KOPT-K1 (cell line): ENCODE data around the gene ANKRD20A1.
"Not testable (repeated sequence)": the region's sequence is repeated elsewhere in the genome, so short reads cannot be mapped to it uniquely, and the experiment has no call there.

Source experiments
- H3K27ac ChIP-seq: fragments of 200-600 bp; sonication (generic); 2 replicates; pipeline ENCODE4 v1.5.1; 2016; ENCODE audit warnings: antibody characterized with exemption, mild to moderate bottlenecking, low read depth, low read length; ENCODE audit not compliant: poor library complexity, severe bottlenecking
- H3K36me3 ChIP-seq: fragments of 200-600 bp; sonication (generic); 2 replicates; pipeline ENCODE4 v1.5.1; 2017; ENCODE audit warnings: antibody characterized with exemption, mild to moderate bottlenecking, low read length, moderate library complexity; ENCODE audit not compliant: insufficient read depth
- H3K9me3 ChIP-seq: fragments of 200-600 bp; sonication (generic); 2 replicates; pipeline ENCODE4 v1.5.1; 2017; ENCODE audit warnings: antibody characterized with exemption, low read length, mild to moderate bottlenecking; ENCODE audit not compliant: insufficient read depth, poor library complexity, severe bottlenecking

ANKRD20A1 gene

DNA sequence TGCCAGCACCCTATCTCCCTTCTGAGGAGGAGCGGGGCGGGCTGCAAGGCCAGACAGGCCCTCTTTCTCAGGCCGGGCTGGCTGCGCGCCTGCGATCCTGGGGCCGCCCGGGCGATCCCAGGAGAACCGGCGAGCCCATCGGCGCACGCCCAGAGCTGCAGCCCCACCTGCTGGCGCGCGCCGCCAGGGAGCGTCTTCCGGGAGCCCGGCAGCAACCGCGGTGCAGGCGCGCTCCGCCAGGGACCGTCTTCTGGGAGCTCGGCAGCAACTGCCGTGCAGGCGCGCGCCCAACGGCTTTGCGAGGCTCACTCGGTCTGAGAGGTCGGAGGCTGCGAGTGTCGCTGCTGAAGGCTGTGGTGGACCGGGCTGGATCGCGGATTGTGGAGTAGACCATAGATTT lies at the start of gene ANKRD20A1:
Gene ANKRD20A1, plus strand, starts transcription at position 61 of the 400 bp plus-strand sequence. CDS start 496 bp downstream, outside the sequence.
- not testable (repeated sequence) for H3K9me3 ChIP-seq, H3K36me3 ChIP-seq, H3K27ac ChIP-seq

DNA sequence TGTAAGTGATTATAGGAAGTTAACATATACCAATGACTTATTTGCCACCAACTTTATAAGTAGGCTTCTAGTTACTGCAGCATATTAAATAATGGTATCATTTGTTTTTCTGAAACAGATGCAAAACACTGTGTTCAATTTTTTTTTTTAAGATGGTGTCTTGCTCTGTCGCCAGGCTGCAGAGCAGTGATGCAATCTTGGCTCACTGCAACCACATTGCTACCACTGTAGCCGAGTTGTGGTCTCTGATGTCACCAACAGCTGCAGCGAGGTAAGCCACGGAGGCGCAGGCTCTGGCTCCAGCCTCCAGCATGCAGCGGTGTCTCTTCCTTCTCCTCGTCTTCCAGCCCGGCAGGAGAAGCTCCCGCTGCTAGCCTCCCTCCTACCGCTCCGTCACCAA lies 26.6 kb upstream of the ANKRD20A1 start:
- H3K9me3 ChIP-seq, H3K36me3 ChIP-seq, H3K27ac ChIP-seq: not testable (repeated sequence)
